Activated CD8-positive, alpha-beta memory T cell treated with anti-CD3 and anti-CD28 coated beads for 24 hours (primary cell): ENCODE measurements around the gene TUB.

Experiments used
- DNase-seq: peaks from one replicate; pipeline ENCODE4 v3.0.0-alpha.2; 2020

The TUB gene

GRCh38 chr11:8111636-8112035, 30.6 kb downstream of the TUB start:
- DNase-seq, result no peak

GRCh38 chr11:8122173-8122764, 41.3 kb downstream of the TUB start:
- no peak for DNase-seq

GRCh38 chr11:8126649-8127289, 45.8 kb downstream of the TUB start:
- no peak for DNase-seq

- no peak for DNase-seq
These were observed 46.4 kb downstream of the TUB start for GRCh38 chr11:8127447-8127846.

GRCh38 chr11:8138526-8138925, 57.5 kb downstream of the TUB start:
- DNase-seq, result no peak

GRCh38 chr11:8149726-8150125, 68.7 kb downstream of the TUB start:
- DNase-seq, result no peak
